Measurements from ENCODE around the gene LAMC3.

The LAMC3 gene

DNA sequence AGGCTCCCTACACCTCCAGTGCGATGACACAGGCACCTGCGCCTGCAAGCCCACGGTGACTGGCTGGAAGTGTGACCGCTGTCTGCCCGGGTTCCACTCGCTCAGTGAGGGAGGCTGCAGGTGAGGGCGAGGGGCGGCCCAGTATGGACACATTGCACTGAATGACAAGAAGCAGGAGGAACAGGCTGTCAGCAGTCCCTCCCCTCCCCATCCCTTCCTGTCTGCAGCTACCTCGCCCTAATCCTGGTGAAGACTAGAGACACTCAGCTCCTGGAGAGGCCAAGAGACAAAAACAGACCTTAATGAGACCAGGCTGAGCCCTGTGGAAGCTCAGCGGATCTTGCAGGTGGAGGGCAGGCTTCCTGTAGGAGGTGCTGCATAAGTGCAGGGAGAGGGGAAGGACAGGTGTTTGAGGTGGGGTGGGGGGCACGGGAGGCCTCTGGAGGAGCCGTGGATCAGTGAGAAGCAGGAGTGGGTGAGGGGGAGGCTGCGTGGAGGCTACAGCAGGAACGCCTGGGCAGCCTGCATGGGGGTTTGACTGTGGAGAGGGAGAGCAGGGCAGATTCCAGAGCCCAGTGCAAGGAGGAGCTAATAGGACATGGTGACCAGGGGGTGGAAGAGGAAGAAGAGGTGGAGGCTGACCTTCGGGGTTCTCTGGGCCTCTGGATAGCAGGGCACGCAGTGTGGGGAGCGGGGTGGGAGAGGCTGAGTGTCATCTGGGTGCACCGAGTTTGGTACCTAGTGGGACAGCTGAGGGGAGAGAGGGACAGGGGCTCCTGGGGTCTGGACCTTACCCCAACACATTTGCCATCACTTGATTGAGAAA is 30.4 kb downstream of the LAMC3 start:
- no peak for DNase-seq (ENCODE audit: extremely low read depth in 1 of 2, low read depth in 1 of 2)

DNA sequence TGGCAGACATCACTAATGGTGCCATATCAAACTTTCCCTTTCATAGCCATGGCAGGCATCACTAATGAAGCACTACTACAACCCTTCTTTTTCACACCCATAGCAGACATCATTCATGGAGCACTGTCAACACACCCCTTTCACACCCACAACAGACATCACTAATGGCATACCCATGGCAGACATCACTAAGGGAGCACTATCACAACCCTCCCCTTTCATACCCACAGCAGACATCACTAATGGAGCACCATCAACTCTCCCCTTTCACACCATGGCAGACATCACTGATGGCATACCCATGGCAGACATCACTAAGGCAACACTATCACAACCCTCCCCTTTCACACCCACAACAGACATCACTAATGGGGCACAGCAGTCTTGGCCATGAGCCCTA is 33.7 kb downstream of the LAMC3 start:
- DNase-seq (ENCODE audit: extremely low read depth in 1 of 2, low read depth in 1 of 2) = no peak

DNA sequence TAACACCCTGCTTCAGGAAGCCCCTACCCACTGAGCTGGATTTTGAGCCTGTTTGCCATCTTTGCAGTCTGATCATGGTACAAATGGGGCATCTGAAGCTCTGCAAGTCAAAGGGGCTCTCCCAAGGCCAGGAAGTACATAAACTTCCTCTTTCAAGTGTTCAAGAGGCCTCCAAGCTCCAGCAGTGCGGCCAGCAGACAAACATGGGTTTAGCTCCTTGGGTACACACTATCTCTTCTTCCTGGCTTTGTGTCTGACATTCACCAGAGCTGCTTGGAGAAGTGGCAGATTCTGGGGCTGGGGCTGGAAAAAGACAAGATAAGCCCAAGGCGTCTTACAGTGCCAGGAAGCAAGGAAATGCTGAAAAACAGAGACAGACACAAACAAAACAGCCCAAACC is 34.1 kb downstream of the LAMC3 start:
- DNase-seq (ENCODE audit: extremely low read depth in 1 of 2, low read depth in 1 of 2) = no peak

DNA sequence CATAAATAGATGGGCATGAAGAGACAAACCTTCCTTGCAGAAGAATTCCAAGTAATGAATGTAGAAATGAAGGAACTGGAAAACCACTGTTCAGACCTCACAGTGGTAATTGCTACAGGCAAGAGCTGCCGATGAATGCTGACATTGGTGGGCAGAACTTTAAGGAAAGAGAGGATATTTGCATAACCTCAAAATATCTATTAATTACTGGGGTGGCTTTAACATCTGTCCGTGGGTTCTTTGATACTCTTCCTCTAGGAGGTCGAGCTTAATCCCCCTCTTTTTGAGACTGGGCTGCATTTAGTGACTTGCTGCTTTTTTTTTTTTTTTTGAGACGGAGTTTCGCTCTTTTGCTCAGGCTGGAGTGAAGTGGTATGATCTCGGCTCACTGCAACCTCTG is 34.7 kb downstream of the LAMC3 start:
- DNase-seq (ENCODE audit: extremely low read depth in 1 of 2, low read depth in 1 of 2) = no peak

DNA sequence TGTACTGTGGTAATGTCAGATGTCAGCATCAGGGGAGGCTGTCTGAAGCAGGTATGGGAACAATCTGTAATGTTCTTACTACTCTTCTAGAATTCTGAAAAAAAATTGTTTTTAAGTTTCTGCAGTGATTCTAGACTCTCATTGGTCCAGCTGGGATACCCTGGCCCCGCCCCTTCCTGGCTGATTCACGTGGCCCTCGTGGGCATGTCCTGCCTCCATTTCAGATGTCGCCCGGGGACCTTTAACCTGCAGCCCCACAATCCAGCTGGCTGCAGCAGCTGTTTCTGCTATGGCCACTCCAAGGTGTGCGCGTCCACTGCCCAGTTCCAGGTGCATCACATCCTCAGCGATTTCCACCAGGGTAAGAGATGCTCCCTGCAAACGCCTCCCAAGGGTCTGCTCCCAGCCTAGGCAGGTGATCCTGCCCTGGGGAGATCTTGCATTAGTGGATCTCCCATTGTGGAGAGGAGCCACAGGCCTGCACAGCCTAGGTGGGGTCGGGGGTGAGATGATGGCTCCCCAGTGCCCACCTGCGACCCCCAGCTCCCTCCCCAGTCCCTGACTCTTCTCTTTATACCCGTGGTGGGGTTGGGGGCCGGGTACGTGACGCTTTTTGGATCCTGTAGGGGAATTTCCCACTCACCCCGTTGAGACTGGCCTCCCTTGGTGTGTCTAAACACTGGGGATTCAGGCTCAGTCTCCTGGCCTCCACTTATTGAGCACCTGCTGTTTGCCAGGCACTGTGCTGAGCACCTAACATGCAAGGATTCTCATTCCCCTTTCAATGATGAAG is 36.5 kb downstream of the LAMC3 start:
- DNase-seq (ENCODE audit: extremely low read depth in 1 of 2, low read depth in 1 of 2) = no peak

DNA sequence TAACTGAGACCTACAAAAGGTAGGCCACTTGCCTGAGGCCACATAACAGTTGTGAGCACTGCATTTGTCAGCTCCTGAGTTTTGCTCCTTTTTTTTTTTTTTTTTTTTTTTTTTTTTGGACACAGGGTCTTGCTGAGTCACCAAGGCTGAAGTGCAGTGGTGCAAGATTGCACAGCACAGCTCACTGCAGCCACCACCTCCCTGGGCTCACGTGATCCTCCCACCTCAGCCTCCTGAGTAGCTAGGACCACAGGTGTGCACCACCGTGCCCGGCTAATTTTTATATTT is 37.1 kb downstream of the LAMC3 start:
- no peak for DNase-seq (ENCODE audit: extremely low read depth in 1 of 2, low read depth in 1 of 2)

DNA sequence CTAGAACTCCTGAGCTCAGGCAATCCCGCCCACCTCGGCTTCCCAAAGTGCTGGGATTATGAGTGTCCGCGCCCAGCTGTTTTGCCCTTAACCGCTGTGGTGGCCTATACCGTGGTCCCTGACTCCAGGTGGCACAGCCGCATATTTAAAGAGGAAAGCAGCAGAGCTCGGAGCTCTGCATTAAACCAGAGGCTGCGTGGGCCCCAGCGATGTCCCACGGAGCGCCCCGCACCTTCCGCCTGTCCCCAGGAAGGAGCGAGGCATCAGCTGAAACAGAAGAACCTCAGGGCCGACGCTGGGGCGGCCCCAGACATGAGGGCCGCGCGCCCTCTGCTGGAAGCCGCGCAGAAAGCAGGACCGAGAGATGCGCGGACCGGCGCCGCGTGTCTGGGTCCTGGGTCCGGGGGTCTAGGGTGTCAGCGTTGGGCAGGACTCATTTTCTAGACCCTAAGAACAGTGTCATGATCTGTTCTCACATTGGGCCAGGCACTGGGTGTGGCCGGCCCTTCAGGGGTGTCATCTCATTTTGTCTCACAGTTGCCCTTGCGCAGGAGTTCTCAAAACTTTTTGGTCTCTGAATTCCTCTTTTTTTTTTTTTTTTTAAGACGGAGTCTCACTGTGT is 37.7 kb downstream of the LAMC3 start:
- peak; percentile 17 to 52 for DNase-seq (ENCODE audit: extremely low read depth in 1 of 2, low read depth in 1 of 2)

DNA sequence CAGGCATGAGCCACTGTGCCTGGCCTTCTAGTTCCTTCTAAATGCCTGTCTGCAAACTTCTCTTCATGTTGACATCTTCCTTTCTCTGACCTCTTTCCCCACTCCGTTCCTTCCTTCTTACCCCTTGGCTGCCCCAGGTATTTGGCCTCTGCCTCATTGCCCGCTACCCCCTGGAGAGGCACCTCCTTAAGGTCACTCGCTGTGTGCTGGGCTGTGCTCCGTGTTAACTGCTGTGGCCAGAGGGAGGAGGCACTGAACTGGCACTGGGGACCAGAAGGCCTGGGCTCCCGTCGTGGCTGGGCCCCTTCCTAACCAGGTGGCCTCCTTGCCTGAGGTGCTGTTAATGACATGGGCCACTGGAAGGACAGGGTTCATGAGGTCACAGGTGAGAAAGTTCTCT is 39.4 kb downstream of the LAMC3 start:
- no peak for DNase-seq (ENCODE audit: extremely low read depth in 1 of 2, low read depth in 1 of 2)

DNA sequence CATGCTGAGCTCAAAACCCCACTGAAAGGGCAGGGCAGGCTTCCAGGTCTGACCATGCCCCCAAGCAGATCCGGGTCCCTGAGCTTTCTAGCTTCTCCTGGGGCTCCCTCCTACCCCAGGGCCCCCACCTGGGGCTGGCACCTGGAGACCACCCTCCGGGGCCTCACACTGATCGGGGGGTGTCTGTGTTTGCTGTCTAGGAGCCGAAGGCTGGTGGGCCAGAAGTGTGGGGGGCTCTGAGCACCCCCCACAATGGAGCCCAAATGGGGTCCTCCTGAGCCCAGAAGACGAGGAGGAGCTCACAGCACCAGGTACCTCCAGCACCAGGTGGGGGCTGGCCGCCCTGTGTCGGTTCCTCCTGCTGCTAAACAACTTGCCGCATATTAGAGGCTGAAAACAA is 39.8 kb downstream of the LAMC3 start:
- no peak for DNase-seq (ENCODE audit: extremely low read depth in 1 of 2, low read depth in 1 of 2)

DNA sequence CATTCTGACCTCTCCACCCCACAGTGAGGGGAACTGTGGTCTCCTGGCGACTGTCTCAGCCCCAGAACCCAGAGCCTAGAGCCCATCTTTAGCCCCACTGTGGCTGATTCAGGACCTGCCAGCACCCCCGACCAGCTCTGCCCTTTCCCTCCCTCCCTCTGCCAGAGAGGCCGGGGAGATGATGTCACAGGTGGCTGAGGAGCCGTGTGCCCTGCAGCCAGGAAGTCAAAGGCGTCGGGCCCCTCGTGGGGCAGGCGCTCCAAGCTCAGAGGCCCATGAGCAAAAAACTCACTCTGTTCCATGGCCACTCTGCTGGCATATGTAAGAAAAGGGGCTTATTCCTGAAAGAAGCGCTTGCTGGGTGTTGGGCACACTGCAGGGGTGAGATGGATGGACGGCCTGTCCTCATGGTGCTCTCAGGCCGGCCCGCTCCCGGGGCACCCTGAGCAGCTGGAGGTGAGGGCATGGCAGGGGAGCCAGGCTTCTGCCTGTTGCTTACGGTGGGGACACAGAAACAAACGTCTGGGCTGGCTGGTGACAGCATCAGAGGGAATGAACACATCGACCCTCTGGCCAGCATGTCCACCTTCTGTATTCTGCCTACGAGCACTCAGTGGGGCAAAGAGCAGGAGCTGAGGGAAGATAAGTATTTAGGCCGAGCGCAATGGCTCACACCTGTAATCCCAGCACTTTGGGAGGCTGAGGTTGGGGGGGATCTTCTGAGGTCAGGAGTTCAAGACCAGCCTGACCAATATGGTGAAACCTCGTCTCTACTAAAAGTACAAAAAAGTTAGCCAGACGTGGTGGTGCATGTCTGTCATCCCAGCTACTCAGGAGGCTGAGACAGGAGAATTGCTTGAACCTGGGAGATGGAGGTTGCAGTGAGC is 41.1 kb downstream of the LAMC3 start:
- no peak for DNase-seq (ENCODE audit: extremely low read depth in 1 of 2, low read depth in 1 of 2)

DNA sequence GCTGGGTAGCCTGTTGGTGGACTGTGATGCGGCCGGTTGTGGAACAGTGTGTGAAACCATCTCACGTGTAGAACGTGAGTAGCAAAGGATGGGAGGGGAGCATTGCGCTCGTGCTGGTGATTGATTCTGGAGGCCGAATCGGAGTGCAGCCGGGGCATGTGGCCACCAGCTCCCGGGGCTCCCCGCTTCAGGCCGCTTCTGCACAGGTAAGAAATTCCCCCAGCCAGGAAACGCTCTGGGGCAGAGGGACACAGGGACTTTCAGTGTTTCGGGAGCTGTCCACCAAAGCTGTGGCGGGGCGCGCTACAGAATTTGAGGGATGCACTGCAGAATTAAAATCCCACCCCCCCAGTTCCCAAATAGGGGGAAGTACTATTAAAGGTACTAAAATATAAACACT is 41.9 kb downstream of the LAMC3 start:
- no peak for DNase-seq (ENCODE audit: extremely low read depth in 1 of 2, low read depth in 1 of 2)

DNA sequence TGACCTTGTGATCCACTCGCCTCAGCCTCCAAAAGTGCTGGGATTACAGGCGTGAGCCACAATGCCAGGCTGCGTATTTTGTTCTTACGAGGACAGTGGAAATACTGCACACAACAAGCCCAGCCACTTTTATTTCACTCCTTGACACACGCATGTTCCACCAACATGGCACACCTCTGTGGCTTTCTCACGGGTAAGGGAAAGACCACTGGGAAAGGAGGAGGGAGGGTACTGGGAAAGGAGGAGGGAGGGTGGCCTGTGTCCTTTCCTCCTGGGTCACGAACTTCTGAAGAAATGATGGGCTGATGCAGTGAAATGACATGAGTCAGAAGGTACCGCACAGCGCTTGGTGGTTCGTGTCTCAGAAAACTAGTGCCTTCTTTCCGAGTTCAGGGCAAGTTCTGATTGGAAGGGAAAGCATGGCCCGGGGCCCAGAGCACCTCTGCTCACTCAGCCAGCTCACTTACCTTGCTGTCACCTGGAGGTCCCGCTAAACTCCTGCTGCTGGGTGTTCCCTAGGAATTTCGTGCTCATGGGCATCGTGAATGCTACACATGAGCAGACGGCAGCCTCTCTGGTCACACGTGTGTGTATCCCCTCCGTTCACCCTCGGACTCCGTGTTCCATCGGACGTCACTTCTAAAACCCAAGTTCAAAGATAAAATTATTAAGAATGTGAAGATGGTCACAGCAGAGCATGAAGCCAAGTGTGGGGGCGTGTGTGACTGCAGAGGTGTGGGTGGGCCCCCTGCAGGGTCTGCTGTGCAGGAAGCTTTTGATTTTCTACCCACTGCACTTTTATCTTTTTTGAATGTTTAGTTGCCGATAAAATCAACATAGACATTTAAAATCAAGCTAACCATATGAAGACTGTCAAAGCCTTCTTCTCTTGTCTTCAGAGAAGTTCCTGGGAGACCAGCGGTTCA is 42.9 kb downstream of the LAMC3 start:
- DNase-seq (ENCODE audit: extremely low read depth in 1 of 2, low read depth in 1 of 2) = no peak

DNA sequence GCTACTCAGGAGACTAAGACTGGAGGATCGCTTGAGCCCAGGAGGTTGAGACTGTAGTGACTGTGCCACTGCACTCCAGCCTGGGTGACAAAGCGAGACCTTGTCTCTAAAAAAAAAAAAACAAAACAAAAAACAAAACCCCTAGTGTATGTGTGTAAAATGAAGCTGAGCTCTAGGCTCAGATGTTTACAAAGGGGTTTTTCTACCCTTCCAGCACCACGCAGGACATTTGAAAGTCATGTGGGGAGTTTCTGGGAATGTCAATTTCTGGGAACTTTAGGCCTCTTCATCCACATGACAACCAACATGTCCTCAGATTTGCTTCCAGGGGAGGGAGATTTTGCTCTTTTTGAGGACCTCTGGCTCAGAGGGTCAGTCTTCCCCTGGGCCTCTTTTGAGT is 44.9 kb downstream of the LAMC3 start:
- DNase-seq (ENCODE audit: extremely low read depth in 1 of 2, low read depth in 1 of 2) = no peak

DNA sequence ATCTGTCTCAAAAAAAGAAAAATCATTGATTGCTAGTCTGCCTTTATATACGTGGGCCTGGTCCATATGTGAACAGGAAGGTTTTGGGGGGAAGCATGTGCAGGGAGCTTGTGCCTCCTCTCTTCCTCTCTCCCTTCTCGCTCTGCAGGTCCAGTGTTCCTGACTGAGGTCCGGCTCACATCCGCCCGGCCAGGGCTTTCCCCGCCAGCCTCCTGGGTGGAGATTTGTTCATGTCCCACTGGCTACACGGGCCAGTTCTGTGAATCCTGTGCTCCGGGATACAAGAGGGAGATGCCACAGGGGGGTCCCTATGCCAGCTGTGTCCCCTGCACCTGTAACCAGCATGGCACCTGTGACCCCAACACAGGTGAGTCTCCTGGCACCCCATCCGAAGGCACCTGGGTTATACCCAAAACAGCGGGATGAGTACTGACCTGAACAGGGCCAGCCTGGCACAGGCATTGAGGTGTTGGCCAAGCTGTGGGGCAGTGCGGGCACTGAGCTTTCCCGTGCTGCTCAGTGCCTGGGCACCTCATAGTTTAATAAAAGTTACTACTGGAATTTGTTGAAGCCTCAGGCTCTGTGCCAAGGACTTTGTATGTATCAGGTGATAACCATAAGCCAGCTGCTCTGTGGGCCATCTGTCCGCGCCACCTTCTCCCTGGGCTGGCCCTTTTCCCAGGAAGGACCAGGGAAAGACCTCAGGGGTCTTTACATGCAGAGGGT is 48.0 kb downstream of the LAMC3 start:
- DNase-seq (ENCODE audit: extremely low read depth in 1 of 2, low read depth in 1 of 2) = no peak

DNA sequence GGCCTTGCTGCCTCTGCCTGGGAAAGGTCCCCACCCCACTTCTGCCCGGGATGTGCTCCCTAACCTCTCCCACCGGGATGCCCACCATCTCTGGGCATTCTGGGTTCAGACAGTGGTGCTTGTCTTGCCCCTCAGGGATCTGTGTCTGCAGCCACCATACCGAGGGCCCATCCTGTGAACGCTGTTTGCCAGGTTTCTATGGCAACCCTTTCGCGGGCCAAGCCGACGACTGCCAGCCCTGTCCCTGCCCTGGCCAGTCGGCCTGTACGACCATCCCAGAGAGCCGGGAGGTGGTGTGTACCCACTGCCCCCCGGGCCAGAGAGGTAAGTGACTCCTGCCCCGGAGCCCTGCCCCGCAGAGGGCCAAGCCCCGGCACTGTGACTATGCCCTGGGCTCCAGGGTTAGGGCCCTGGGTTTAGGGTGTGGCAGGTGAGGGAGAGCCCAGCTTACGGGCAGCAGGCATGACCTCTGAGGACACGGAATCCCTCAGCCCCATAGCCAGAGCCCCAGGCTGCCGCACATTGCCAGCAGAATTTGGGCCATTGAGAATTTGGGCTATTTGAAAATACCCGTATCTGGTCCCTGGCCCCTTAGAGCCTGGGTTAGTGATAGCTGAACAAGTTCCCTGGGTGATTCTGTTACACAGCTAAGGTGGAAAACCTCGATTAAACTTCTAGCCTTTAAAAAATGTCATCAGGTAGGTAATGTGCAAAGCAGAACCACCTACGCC is 52.1 kb downstream of the LAMC3 start:
- no peak for DNase-seq (ENCODE audit: extremely low read depth in 1 of 2, low read depth in 1 of 2)

DNA sequence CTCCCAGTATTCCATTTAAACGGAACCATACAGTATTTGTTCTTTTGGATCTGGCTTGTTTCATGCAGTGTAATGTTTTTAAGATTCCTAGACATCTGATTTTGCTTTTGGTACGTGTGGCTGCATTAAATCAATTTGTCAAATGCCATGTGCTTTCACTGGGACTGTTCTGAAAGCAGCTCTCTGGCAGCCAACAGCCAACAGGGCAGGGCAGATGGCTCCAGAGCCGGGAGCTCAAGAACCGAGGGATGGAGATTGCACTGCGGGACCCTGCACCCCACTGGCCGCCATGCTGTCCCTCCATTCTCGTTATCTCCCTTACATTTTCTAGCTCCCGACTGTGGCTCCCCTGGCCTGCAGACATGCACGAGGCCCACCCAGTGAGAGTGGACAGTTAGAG is 54.0 kb downstream of the LAMC3 start:
- DNase-seq (ENCODE audit: extremely low read depth in 1 of 2, low read depth in 1 of 2) = no peak

DNA sequence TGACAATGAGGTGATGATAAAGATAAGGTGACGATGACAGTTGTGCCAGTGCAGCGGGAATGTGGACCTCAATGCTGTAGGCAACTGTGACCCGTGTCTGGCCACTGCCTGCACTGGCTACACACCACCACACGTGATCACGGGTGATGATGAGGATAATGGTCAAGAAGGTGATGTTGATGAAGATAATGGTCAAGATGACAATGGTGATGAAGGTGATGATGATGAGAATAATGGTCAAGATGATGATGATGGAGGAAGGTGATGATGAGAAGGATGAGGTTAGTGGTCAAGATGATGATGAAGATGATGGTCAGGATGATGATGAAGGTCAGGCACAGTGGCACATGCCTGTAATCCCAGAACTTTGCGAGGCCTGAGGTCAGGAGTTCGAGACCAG is 56.6 kb downstream of the LAMC3 start:
- no peak for DNase-seq (ENCODE audit: extremely low read depth in 1 of 2, low read depth in 1 of 2)

DNA sequence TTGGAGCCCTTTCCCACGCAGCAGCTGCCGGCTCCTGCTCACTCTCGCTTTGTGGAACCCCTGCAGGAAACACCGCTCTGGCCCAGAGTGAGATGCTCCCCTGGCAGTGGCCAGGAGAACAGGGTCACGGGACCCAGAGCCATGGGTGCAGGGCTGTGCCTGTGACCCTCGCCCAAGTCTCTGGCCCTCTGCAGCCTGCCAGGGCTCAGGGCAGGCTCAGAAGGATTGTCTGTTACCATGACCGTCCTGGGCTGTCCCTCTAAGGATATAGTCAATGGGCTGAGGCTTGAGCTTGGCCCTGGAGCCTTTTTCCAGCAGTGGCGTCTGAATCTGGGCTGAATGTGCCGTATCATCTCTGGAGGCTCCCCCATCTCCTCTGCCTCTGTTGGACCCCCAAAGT is 58.7 kb downstream of the LAMC3 start:
- DNase-seq (ENCODE audit: extremely low read depth in 1 of 2, low read depth in 1 of 2) = no peak

All from activated CD8-positive, alpha-beta memory T cell treated with anti-CD3 and anti-CD28 coated beads for 1 hour (primary cell).